UCSD-AML1 (cell line): Measurements from ENCODE around the gene DAND5.
A peak's percentile ranks its signal among the peaks of the same experiment; 100 is the strongest.
"Not testable (repeated sequence)": the region's sequence is repeated elsewhere in the genome, so short reads cannot be mapped to it uniquely, and the experiment has no call there.

ENCODE experiments used
- DNase-seq: peaks from one replicate; lab custom pipeline; 2025; ENCODE audit not compliant: unreplicated experiment; lab: John Stamatoyannopoulos, UW

The DAND5 gene

DNA sequence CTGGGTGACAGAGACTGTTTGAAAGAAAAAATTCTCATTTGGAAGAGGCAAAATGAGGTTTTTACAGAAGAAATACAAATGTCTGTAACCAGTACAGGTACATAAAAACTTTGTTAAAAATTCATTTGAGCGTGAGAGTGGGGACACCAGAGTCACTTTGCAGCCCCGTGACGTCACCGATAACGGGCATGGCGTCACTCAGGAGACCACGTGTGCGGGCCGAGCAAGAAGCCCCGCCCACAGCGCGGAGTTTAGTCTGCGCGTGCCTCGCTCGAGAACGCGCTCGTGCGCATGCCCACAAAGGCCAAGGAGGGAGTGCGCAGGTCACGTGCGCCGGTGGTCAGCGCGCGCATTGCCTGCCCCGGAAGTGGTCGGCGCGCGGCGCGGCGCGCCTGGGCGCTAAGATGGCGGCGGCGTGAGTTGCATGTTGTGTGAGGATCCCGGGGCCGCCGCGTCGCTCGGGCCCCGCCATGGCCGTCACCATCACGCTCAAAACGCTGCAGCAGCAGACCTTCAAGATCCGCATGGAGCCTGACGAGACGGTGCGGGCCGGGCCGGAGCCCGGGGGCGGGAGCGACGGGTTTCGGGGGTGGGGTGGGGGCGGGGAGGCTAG lies 23.8 kb upstream of the DAND5 start, which contains the start of gene RAD23A:
Gene RAD23A, plus strand, starts transcription at position 384 of the 613 bp plus-strand sequence. Its CDS starts 87 bp downstream, at position 471.
- peak; percentile 99 for DNase-seq

- DNase-seq = peak; percentile 64
Measured at GRCh38 chr19:12946092-12946721, 23.2 kb upstream of the DAND5 start.

DNA sequence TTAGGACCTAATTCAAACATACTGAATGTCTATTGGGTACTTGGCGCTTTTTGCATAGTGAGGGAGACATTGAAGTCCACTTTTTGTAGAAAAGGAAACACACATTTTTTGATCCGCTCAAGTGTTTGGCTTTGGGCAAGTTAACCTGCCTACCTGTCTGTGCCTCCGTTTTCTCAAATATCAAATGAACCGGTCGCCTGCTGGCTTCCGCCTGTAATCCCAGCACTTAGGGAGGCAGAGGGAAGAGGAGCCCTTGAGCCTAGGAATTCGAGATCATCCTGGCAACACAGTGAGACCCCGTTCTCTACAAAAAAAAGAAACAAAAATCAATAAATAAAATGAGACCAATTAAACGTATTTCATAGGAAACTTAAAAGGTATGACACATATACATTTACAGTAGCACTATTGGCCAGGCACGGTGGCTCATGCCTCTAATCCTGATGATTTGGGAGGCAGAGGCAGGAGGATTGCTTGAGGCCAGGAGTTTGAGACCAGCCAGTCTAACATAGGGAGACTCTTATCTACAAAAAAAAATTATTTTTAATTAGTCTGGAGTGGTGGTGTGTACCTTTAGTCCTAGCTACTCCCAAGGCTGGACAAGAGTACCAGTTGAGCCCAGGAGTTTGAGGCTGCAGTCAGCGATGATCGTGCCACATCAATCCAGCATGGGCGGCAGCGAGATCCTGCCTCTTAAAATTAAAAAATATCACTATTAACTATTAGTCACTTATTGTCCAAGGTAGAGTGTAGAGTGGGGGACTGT lies 22.5 kb upstream of the DAND5 start:
- no peak for DNase-seq

GRCh38 chr19:12947702-12948611 lies 21.4 kb upstream of the DAND5 start:
- no peak for DNase-seq

DNA sequence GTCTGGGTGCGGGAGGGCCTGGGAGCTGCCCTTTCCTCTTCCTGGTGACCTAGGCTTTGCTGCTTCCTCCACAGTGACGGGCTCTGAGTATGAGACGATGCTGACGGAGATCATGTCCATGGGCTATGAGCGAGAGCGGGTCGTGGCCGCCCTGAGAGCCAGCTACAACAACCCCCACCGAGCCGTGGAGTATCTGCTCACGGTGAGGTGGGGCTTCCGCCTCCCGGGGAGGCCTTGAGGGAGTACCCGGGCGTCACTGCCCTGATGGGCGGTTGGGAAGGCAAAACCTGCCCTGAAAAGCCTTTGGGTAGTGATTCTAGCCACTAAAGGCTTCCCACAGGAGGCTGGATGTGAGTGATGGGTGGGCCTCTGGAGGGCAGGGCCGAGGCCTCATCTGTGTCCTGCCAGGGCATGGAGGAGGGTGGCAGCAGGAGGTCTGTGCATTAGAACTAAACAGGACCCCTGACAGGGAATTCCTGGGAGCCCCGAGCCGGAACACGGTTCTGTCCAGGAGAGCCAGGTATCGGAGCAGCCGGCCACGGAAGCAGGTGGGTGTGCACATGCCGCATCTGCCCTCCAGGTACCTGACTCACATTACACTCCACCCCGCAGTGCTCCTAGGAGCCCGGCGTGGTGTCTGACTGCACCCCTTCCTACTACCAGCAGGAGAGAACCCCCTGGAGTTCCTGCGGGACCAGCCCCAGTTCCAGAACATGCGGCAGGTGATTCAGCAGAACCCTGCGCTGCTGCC lies 20.6 kb upstream of the DAND5 start:
- DNase-seq = no peak

GRCh38 chr19:12949363-12950283 lies 19.8 kb upstream of the DAND5 start:
- DNase-seq = no peak

GRCh38 chr19:12952050-12952449 lies 17.3 kb upstream of the DAND5 start:
- not testable (repeated sequence) for DNase-seq

GRCh38 chr19:12952488-12953137 lies 16.8 kb upstream of the DAND5 start:
- DNase-seq = no peak

GRCh38 chr19:12953138-12953798 lies 16.1 kb upstream of the DAND5 start:
- no peak for DNase-seq

- no peak for DNase-seq
Measured at GRCh38 chr19:12953799-12954611, 15.4 kb upstream of the DAND5 start.

DNA sequence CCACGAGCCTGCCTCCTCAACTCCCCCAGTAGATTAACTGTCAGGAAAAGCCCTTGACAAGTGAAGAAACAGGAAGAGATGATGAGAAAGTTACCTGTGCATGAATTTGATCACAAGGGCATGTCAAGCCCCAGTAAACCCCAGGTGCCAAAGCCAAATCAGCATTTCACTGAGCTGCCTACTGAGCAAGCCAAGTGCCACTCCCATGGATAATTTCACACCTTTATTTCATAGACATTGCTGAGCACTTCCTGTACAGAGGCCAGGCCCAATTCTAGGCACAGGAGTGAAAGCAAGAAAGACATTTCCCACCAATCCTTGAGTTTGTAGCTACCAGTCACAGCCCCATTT lies 14.8 kb upstream of the DAND5 start:
- no peak for DNase-seq

GRCh38 chr19:12955575-12955974 lies 13.8 kb upstream of the DAND5 start:
- DNase-seq = not testable (repeated sequence)

GRCh38 chr19:12955996-12956395 lies 13.4 kb upstream of the DAND5 start:
- no peak for DNase-seq

- peak; percentile 84 for DNase-seq
Measured at GRCh38 chr19:12956446-12957388, 12.7 kb upstream of the DAND5 start, which contains the start of gene GADD45GIP1. GADD45GIP1 (minus strand) TSS chr19:12957223; CDS start chr19:12957212, 11 bp downstream.

- not testable (repeated sequence) for DNase-seq
Measured at GRCh38 chr19:12957389-12957952, 11.9 kb upstream of the DAND5 start.

GRCh38 chr19:12959481-12959880 lies 9.9 kb upstream of the DAND5 start:
- no peak for DNase-seq
